ENCODE results near the gene CDC42EP1. TPM values are rescaled to one million over a fixed set of nuclear protein-coding genes. Genes with fewer than 3 reads are reported as not detected.
A peak's percentile ranks its signal among the peaks of the same experiment; 100 is the strongest.
"Not testable (repeated sequence)": the region's sequence is repeated elsewhere in the genome, so short reads cannot be mapped to it uniquely, and the experiment has no call there.

CDC42EP1 gene
- total and polyA plus RNA-seq, 12 donors, result 10.6 to 48.3 (median 16.2) TPM

GRCh38 chr22:37581504-37581903 lies 21.2 kb downstream of the CDC42EP1 start:
- DNase-seq (peak; percentile 55 to 75), ATAC-seq (peak; percentile 50 to 95 (median 86))
- H3K27me3 ChIP-seq, result no peaks in the 10 kb centered on the region
- no peaks in the 10 kb centered on the region for H3K9me3 ChIP-seq
- no peak overlapping the region for H3K4me3 ChIP-seq
- TF ChIP-seq, protein P1, sequence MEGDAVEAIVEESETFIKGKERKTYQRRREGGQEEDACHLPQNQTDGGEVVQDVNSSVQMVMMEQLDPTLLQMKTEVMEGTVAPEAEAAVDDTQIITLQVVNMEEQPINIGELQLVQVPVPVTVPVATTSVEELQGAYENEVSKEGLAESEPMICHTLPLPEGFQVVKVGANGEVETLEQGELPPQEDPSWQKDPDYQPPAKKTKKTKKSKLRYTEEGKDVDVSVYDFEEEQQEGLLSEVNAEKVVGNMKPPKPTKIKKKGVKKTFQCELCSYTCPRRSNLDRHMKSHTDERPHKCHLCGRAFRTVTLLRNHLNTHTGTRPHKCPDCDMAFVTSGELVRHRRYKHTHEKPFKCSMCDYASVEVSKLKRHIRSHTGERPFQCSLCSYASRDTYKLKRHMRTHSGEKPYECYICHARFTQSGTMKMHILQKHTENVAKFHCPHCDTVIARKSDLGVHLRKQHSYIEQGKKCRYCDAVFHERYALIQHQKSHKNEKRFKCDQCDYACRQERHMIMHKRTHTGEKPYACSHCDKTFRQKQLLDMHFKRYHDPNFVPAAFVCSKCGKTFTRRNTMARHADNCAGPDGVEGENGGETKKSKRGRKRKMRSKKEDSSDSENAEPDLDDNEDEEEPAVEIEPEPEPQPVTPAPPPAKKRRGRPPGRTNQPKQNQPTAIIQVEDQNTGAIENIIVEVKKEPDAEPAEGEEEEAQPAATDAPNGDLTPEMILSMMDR (IDR thresholded peaks at IDR 0.05), result no peak
- H3K36me3 ChIP-seq, result no peaks in the 10 kb centered on the region
- 8 to 14% methylated on average over 9 of the region's 9 CpGs for WGBS, 2 donors
- intact Hi-C loops (cut with DNase I), result no loop called here
- H3K4me1 ChIP-seq, result peaks cover 0 to 16% (median 7%) of the 10 kb centered on the region in 9 donors
- H3K27ac ChIP-seq, result peak overlapping the region in 4 of 10 donors; percentile 21 to 48 (median 25)

DNA sequence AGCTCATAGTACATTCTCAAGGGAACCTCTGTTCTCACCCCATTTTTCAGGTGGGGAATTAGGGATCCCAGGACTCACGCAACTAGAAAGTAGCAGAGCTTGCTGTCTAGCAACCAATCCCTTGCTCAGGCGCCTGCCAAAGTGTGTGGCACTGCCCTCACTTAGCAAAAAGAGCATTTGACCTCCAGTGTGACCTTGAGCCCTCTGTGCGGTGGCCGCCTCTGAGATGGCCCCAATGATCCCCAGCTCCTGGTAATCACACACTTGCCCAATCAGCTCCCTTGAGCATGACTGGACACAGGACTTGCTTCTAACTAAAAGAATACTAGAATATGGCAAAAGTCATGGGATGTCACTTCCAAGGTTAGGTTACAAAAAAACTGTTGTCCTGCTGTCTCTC lies 22.2 kb downstream of the CDC42EP1 start:
- Histone ChIP-seq H3K27me3 (no peaks in the 10 kb centered on the region), H3K27ac (no peak overlapping the region), H3K9me3 (no peaks in the 10 kb centered on the region), H3K4me3 (no peak overlapping the region), H3K36me3 (no peaks in the 10 kb centered on the region), H3K4me1 (peaks cover 0 to 16% (median 7%) of the 10 kb centered on the region in 9 donors)
- no peak for ATAC-seq
- WGBS, 2 donors, result 69 to 90% methylated on average over 4 of the region's 4 CpGs
- intact Hi-C loops (cut with DNase I), result no loop called here
- DNase-seq, result no peak
- TF ChIP-seq, protein P1 (IDR thresholded peaks at IDR 0.05), result no peak

DNA sequence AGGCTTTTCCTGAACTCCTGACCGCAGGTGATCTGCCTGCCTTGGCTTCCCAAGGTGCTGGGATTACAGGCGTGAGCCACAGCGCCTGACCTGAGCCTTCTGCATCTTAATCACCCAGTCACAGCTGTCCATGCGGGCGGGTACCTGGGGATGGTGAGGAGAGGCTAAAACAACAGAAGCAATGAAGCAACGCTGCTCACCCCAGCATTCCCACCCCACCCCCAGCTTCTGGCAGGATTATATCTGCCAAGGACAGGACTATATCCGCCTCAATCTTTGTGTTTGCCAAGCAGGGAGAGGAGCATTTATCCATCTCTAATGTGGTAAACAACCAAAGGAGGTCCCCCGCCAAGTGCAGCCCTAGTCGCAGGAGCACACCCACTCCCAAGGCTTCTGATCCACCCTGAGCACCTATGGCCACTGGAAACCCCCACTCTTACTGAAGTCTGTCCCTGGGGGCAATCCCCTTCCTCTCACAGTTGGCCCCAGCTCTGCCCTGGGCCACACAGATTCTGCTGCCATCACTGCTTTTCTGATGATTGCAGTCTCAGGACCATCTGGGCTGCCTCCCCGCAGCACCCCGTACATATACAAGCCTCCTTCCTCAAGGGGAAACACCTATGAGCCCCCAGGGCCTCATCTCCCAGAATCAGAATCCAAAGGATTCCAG lies 28.4 kb downstream of the CDC42EP1 start:
- Histone ChIP-seq H3K36me3 (no peaks in the 10 kb centered on the region), H3K4me3 (no peak overlapping the region), H3K9me3 (no peaks in the 10 kb centered on the region), H3K4me1 (peaks cover 0 to 27% (median 3%) of the 10 kb centered on the region in 9 donors), H3K27ac (no peak overlapping the region), H3K27me3 (no peaks in the 10 kb centered on the region)
- TF ChIP-seq, protein P1 (IDR thresholded peaks at IDR 0.05), result no peak
- intact Hi-C loops (cut with DNase I), result no loop called here
- no peak for DNase-seq
- ATAC-seq, result no peak
- WGBS, 2 donors, result 64 to 66% methylated on average over 11 of the region's 11 CpGs

GRCh38 chr22:37589636-37590035 lies 29.4 kb downstream of the CDC42EP1 start:
- H3K4me3 ChIP-seq, result no peak overlapping the region
- 69 to 85% methylated on average over 5 of the region's 5 CpGs for WGBS, 2 donors
- DNase-seq (no peak), ATAC-seq (no peak)
- H3K27ac ChIP-seq, result peak overlapping the region in 1 of 10 donors; percentile 70
- H3K27me3 ChIP-seq, result no peaks in the 10 kb centered on the region
- no peaks in the 10 kb centered on the region for H3K9me3 ChIP-seq
- H3K36me3 ChIP-seq, result no peaks in the 10 kb centered on the region
- intact Hi-C loops (cut with DNase I), result loop anchor here in 7 of 10 donors (2.0 to 10.0 kb wide), 4 partner anchors 45 to 275 kb away; no protein-coding TSS in a partner anchor
- TF ChIP-seq, protein P1 (IDR thresholded peaks at IDR 0.05), result no peak
- H3K4me1 ChIP-seq, result peaks cover 0 to 27% (median 3%) of the 10 kb centered on the region in 9 donors

DNA sequence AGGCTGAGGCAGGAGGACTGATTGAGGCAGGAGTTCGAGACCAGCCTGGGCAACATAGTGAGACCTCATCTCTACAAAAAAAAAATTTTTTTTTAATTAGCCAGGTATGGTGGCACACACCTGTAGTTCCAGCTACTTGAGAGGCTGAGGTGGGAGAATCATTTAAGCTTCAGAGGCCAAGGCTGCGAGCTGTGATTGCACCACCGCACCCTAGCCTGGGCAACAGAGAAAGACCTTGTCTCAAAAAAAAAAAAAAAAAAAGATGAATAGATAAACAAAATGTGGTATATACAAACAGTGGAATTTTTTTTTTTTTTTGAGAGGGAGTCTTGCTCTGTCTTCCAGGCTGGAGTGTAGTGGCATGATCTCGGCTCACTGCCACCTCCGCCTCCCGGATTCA lies 30.8 kb downstream of the CDC42EP1 start:
- DNase-seq, H3K27me3 ChIP-seq, H3K4me3 ChIP-seq, H3K36me3 ChIP-seq, H3K9me3 ChIP-seq, ATAC-seq: not testable (repeated sequence)
- Histone ChIP-seq H3K27ac (peak overlapping the region in 1 of 10 donors; percentile 70), H3K4me1 (peaks cover 0 to 27% (median 3%) of the 10 kb centered on the region in 9 donors)
- WGBS, 2 donors, result 96 to 98% methylated on average over 6 of the region's 6 CpGs
- intact Hi-C loops (cut with DNase I), result loop anchor here in 7 of 10 donors (2.0 to 10.0 kb wide), 4 partner anchors 46 to 276 kb away; no protein-coding TSS in a partner anchor

Data from heart right ventricle (tissue), 16 donors.